Type B pancreatic cell (in vitro differentiated cells): ENCODE data around the gene MGAT5. TPM values are rescaled to one million over a fixed set of nuclear protein-coding genes. Genes with fewer than 3 reads are reported as not detected.

Source experiments
- DNase-seq: peaks from one replicate; pipeline ENCODE4 v3.0.0; 2021; ENCODE audit warnings: mixed read lengths; ENCODE audit not compliant: unreplicated experiment; ENCODE audit errors: extremely low spot score
- H3K27ac Mint-ChIP-seq: 2 replicates; pipeline ENCODE4 v1.8.0; 2021; ENCODE audit warnings: mild to moderate bottlenecking, mixed read lengths
- H3K27me3 Mint-ChIP-seq: 2 replicates; pipeline ENCODE4 v1.8.0; 2021; ENCODE audit warnings: mixed read lengths
- H3K36me3 Mint-ChIP-seq: 2 replicates; pipeline ENCODE4 v1.8.0; 2021; ENCODE audit warnings: mixed read lengths
- H3K4me1 Mint-ChIP-seq: one replicate; pipeline ENCODE4 v1.8.0; 2021; ENCODE audit warnings: mixed read lengths; ENCODE audit not compliant: unreplicated experiment
- H3K4me3 Mint-ChIP-seq: 2 replicates; pipeline ENCODE4 v1.8.0; 2021; ENCODE audit warnings: mild to moderate bottlenecking, mixed read lengths
- H3K9me3 Mint-ChIP-seq: 2 replicates; pipeline ENCODE4 v1.8.0; 2021; ENCODE audit warnings: mixed read lengths
- CTCF ChIP-seq: fragments of 200-600 bp; sonication (generic); conservative IDR thresholded peaks from 2 replicates; pipeline ENCODE4 v1.5.0; 2021; ENCODE audit warnings: antibody characterized with exemption, mild to moderate bottlenecking
- long read RNA-seq: library from polyadenylated mRNA; unstranded; transcript quantifications from one replicate; pipeline ENCODE4 v2.0.0, GENCODE V29; 2020
- total RNA-seq: library from RNA; stranded (reverse); gene quantifications from 2 replicates; pipeline ENCODE4 v1.2.1, GENCODE V29; 2021; ENCODE audit warnings: low replicate concordance

Gene MGAT5, protein sequence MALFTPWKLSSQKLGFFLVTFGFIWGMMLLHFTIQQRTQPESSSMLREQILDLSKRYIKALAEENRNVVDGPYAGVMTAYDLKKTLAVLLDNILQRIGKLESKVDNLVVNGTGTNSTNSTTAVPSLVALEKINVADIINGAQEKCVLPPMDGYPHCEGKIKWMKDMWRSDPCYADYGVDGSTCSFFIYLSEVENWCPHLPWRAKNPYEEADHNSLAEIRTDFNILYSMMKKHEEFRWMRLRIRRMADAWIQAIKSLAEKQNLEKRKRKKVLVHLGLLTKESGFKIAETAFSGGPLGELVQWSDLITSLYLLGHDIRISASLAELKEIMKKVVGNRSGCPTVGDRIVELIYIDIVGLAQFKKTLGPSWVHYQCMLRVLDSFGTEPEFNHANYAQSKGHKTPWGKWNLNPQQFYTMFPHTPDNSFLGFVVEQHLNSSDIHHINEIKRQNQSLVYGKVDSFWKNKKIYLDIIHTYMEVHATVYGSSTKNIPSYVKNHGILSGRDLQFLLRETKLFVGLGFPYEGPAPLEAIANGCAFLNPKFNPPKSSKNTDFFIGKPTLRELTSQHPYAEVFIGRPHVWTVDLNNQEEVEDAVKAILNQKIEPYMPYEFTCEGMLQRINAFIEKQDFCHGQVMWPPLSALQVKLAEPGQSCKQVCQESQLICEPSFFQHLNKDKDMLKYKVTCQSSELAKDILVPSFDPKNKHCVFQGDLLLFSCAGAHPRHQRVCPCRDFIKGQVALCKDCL
- total RNA-seq: 33.3 and 37.2 TPM in 2 replicates
- long read RNA-seq, partial matches to known transcripts: 1 of 6 reads
- long read RNA-seq, other reads (novel, unspliced or antisense): 5 of 6 reads

DNA sequence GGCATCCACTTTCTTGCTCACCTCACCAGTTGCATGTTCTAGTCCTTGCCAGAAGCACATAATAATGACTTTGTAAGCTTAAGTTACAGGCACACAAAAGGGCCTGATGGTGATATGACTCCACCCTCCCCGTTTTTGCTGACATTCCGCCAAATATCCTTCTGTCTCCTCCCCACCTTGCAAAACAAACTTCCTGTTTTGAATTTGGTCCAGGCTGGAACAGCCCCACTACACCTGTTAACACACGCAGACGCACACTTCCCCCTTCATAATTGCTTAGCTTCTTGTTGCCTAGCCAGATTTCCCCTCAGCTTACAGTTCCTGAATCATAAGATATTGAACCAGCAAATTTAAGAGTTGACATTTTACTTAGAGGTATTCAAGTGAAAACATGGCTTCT, at the start of gene MGAT5:
Gene MGAT5, plus strand, starts transcription at position 269 of the 400 bp plus-strand sequence. CDS start 332 bp downstream, outside the sequence.
- no peak within 1 kb of the TSS for H3K27ac Mint-ChIP-seq
- no peak within 1 kb of the TSS for H3K4me3 Mint-ChIP-seq
- TF ChIP-seq CTCF: no peak

DNA sequence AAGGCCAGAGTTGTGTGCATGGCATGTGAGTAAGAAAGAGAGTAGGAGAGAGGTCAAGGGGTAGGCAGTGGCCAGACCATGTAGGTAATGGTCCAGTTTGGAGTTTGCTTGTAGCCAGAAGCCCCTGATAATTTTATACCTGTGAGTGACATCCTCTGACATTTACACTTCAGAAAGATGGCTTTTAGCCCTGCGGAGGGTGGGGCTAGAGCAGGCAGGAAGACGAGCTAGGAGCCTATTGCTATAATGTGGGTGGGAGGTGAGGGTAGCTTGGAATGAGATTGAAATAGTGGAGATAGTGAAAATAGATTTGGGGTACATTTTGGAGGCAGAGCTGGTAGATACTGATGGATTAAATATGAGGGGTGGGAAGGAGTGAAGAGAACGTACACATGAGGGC, 48.8 kb upstream of the MGAT5 start:
- peaks cover 4% of the 10 kb centered on the region for H3K4me1 Mint-ChIP-seq
- no peak overlapping the region for H3K27ac Mint-ChIP-seq
- DNase-seq: no peak
- H3K36me3 Mint-ChIP-seq: no peaks in the 10 kb centered on the region
- TF ChIP-seq CTCF: no peak
- H3K27me3 Mint-ChIP-seq: no peaks in the 10 kb centered on the region
- H3K4me3 Mint-ChIP-seq: no peak overlapping the region
- no peaks in the 10 kb centered on the region for H3K9me3 Mint-ChIP-seq

More for the DNA sequence above, at the start of gene MGAT5:
- no peaks in the 10 kb centered on the region for H3K27me3 Mint-ChIP-seq
- H3K36me3 Mint-ChIP-seq: peaks cover 14% of the 10 kb centered on the region
- H3K4me1 Mint-ChIP-seq: peaks cover 9% of the 10 kb centered on the region
- DNase-seq: no peak
- H3K9me3 Mint-ChIP-seq: no peaks in the 10 kb centered on the region

DNA sequence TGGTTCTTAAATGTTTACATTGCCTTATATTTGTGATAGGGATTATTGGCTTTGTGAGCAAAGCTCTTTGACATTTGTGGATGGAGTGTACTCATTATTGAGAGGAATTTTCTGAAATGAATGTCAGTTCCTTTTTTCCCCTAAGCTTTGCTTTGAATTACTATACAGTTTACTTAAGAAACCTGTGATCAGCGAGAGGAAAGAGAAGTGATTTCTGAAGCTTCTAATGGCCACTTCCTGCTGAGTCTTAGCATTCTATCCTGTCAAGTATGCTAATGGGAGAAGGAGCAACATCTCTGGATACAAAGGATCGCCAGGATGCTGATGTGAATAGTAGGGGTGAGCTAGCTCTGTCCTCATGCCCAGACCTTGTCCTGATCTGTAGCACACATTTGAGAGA, 47.8 kb upstream of the MGAT5 start:
- peaks cover 4% of the 10 kb centered on the region for H3K4me1 Mint-ChIP-seq
- H3K9me3 Mint-ChIP-seq: no peaks in the 10 kb centered on the region
- H3K27me3 Mint-ChIP-seq: no peaks in the 10 kb centered on the region
- no peak for TF ChIP-seq CTCF
- no peak overlapping the region for H3K4me3 Mint-ChIP-seq
- H3K27ac Mint-ChIP-seq: no peak overlapping the region
- DNase-seq: no peak
- H3K36me3 Mint-ChIP-seq: no peaks in the 10 kb centered on the region

GRCh38 chr2:134206573-134206972, 47.3 kb upstream of the MGAT5 start:
- Mint-ChIP-seq H3K4me3 (no peak overlapping the region), H3K4me1 (peaks cover 4% of the 10 kb centered on the region), H3K27me3 (no peaks in the 10 kb centered on the region), H3K36me3 (no peaks in the 10 kb centered on the region), H3K27ac (no peak overlapping the region), H3K9me3 (no peaks in the 10 kb centered on the region)
- no peak for TF ChIP-seq CTCF
- DNase-seq: no peak

GRCh38 chr2:134207589-134208209, 46.2 kb upstream of the MGAT5 start:
- Mint-ChIP-seq H3K4me3 (no peak overlapping the region), H3K36me3 (no peaks in the 10 kb centered on the region), H3K27me3 (no peaks in the 10 kb centered on the region), H3K4me1 (no peaks in the 10 kb centered on the region), H3K27ac (no peak overlapping the region), H3K9me3 (no peaks in the 10 kb centered on the region)
- TF ChIP-seq CTCF: peak; percentile 66
- no peak for DNase-seq
